DMS79 treated with DMSO at 0.1 percent for 48 hours (cell line): ENCODE results near the gene NCR3LG1.

Experiments
- DNase-seq: peaks from one replicate; lab custom pipeline; 2025; lab: John Stamatoyannopoulos, UW

NCR3LG1 gene

DNA sequence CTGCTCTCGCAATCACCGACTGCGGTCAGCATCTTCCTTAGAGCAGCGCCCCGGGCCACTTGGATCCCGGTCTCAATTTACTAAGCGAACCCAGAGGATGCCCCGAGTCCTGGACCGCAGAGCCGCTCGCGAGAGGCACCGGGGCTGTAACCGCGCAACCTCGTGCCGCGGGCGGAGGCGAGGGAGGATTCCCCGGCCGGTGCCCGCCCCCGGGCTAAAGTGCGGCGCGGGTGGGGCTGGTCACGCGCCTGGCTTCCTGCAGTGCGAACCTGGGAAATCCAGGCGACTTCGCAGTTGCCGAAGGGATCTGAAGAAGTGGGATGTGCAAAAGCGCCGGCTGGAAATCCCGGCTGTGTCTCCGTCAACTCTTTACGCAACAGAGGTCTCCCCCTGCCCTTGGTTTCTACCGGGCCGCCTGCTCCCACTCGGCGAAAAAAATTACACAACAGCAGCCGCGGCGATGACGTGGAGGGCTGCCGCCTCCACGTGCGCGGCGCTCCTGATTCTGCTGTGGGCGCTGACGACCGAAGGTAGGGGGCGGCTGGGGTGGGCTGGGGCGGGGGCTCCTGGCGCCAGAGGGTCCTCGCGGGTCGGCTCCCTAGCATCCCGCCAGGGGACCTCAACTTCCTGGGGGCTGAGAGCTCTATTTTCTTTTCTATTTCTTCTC is at the start of gene NCR3LG1:
TSS of gene NCR3LG1 (plus strand) at position 291 of the 667 bp plus-strand sequence. CDS start at position 461, 170 bp downstream.
- peak; percentile 63 for DNase-seq

DNA sequence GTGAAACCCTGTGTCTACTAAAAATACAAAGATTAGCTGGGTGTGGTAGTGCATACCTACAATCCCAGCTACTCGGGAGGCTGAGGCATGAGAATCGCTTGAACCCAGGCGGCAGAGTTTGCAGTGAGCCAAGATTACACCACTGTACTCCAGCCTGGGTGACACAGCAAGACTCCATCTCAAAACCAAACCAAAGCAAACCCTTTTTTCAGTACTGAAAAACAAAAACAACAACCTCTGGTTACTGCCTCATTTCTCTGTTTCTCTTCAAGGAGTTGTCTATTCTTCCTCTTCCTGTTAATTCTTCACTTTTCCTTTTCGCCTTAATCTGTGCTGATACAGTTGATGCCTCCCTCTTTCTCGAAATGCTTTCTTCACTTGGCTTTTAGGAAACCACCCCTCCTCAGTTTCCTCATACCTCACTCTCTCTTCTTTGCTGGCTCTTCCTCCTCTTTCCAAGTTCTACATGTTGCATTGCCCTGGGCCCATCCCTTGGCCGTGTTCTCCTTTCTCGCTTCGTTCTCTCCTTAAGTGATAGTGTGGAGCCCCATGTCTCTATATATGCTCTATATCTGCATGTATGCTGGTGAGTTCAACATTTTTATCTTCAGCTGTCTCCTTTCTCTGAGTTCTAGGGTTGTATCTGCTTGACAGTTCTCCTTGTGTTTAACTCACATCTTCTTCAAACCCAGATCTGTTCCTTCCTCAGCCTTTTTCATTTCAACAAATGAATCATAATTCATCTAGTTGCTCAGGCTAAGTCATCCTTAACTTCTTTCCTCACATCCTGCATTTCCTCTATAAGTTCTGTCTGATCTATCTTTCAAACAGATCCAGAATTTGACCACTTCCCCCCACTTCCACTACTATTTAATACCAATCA is 38.0 kb upstream of the NCR3LG1 start:
- no peak for DNase-seq

GRCh38 chr11:17314232-17314547 is 37.4 kb upstream of the NCR3LG1 start:
- DNase-seq: peak; percentile 58

- no peak for DNase-seq
Observed at GRCh38 chr11:17314904-17315426, 36.6 kb upstream of the NCR3LG1 start.

DNA sequence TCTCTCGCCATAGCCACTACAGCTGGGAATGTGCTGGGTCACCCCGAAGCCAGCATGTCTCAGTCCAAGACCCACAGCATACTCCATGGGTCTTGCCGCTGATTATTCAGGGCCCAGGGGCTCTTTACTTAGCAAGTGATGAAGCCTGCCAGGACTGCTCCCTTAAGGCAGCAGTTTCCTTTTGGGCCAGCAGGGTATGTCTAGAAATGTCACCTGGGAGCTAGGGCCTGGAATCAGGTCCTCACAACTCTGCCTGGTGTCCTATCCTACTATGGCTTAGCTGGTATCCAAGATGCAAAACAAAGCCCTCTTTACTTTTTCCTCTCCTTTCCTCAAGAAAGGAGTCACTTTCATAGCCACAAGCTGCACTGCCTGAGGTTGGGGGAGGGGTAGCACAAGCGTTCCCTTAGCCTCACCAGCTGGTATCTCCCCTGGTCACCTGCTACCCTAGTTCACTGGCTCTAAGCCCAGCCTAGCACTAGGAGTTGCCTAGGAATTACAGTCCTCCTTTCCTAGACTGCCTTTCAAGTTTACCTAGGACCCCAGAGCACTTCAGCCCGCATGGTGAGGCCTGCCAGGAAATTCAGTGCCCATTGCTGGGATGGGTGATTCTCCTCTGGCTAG is 22.6 kb upstream of the NCR3LG1 start:
- DNase-seq: peak; percentile 71

GRCh38 chr11:17331669-17332068 is 19.9 kb upstream of the NCR3LG1 start:
- no peak for DNase-seq

DNA sequence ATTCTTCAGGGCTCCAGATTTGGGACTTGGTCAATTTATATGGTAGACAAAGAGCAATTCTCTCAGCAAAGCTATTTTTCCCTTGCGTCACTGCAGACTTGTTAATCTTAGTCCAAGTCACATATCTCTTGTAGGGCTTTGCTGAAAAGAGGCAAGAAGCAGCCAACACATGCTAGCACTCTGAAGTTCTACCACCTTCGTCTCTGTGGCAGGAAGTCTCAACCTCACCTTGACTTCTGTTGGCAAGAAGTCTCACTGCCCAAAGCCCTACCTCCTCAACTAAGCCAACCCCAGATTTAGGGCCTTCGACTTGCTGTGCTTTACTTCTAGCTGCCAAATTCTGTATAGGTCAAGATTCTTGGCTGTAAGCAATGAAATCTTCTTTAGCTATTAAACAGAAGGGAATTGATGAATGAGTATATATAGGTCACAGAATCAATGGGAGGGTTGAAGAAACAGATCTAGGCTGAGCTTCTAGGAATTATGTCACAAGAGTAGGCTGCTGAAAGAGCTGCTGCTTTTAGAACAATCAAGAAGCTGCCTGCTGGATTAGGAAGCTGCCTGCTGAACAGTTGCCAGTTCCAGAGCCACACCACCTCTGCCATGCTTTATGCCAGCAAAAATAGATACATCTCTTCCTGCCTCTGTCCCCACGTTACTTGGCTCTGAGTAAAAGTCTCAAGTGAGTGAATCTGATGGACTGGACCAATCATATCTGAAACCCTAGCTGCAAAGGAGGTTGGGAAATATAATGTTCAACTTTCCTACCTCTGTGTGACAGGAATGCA is 17.6 kb upstream of the NCR3LG1 start:
- no peak for DNase-seq

DNA sequence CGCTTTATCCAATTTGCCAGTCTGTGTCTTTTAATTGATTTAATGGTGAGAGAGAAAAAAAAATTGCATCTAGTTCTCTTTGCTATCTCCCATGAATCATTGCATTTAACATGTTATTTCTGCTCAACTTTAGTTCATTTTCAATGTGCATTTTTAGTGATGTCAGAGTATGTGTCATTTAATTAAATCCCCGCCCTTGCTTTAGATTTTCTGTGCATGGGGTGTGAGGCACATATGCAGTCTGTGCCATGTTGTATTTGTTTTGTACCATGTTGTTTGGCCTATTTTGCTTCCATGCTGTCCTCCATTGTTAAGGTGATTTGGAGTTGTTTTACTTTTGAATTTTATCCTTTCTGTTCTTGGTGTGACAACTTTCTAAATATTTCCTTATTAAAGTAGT is 8.3 kb upstream of the NCR3LG1 start:
- no peak for DNase-seq

DNA sequence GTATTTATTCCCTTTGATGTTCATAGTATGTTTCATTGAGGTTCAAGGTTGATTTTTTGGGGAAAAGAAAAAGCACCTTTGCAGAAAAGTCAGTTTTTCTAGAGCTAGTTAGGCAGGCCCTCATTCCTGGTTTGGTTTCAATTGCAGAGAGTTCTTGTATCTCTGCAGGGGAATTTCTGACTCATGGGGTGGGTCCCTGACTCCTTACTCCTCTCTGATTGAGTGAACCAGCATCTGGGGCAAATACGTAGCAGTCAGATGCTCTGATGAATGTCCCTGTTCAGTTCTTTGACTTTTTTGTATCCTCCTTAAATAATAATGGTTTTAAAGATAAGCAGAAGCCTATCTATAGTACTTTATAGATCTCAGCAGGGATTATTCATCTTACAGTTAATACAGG is 7.7 kb upstream of the NCR3LG1 start:
- DNase-seq: no peak

- no peak for DNase-seq
Observed at GRCh38 chr11:17347676-17348075, 3.9 kb upstream of the NCR3LG1 start.

GRCh38 chr11:17350455-17351171 is 987 bp upstream of the NCR3LG1 start:
- DNase-seq: no peak

GRCh38 chr11:17351172-17351509 is 459 bp upstream of the NCR3LG1 start:
- no peak for DNase-seq

DNA sequence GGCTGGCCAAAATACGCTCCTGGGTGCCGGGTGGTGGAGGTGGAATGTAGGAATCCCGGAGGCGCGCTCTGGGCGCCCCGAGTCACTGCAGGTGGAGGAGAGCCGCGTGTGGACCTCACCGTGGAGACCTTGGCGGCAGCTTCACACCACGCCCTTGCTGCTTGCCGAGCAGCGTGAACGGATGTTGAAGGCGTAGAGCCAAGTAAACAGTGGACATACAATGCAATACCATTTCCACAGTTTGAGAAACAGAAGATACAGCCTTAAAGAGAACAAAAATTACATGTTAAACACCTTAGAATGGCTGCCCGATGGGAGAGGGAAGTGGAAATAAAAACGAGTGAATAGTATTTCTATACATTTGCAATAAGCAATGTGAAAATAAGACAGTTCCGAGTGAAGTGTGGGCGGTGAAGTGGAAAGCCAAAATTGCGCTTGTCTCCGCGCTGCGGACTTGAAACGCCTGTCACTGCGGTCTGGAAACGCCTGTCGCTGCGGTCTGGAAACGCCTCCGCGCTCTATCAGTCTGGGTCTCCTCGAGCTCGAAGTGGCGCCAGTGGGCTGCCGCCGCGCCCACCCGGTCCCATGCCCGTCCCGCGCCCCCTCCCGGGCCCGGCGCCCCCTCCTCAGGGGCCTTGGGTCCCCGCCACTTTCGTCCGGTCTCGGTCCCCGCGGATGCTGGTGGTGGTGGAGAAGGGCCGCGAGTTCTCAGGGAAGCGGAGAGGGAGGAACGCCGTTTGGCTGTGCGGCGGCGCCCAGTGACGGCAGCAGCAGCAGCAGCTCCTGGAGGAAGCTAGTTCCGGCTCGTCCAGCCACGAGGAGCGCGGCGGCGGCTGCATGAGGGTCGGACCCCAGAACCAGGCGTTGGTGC is 1.6 kb downstream of the NCR3LG1 start:
- peak; percentile 63 for DNase-seq

DNA sequence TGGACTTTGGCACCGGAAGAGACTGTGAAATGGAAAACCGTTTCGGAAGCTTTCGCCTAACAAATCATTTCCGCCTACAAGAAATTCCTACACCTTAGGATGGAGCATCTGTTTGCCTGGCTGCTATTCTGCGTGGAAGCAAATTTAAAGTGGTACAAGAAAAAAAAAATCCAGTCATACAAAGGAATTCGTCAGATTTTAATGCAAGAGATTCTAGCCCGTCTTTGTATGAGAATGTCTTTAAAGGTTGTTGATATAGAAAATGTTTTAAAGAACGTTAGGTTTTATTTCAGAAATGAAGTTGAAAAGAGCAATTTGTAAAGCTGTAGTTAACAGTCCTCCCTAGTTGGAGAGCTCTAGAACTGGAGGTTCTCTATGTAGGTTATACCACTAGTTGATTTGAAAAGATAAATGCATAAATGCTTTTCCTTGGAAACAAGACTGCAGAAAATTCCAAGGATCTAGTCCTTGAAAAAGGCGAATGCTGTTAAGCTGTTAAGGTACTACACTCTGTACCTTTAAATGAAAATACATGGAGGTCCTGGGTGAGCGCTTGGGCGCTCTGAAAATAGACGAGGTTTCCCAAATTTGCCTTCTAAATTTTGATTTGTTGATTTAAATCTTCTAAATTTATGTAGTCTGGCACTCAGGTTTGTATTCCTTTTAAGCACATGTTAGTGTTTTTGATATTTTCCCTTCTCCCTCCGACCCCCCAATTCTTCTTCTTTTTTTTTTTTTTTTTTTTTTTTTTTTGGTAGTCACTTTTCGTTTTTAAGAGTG is 2.4 kb downstream of the NCR3LG1 start:
- DNase-seq: peak; percentile 45

DNA sequence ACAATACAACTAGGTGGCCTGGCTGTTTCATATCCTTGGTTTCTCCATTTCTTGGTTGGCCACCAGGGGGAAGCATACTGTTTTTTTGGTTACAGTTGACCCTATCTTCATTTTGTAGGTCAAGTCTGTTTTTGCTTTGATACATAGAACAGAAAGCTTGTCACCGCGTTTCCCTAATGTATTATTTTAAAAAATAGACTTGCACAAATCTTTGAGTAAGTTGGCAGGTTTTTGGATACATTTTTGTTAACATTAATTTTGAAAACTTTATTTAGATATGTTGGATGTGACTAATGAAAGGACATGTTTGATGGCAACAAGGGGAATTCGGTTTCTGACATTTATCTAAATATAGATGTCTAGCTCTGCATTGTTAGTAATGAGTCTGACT is 3.0 kb downstream of the NCR3LG1 start:
- DNase-seq: peak; percentile 58

- no peak for DNase-seq
Observed at GRCh38 chr11:17366495-17366894, 14.9 kb downstream of the NCR3LG1 start.

DNA sequence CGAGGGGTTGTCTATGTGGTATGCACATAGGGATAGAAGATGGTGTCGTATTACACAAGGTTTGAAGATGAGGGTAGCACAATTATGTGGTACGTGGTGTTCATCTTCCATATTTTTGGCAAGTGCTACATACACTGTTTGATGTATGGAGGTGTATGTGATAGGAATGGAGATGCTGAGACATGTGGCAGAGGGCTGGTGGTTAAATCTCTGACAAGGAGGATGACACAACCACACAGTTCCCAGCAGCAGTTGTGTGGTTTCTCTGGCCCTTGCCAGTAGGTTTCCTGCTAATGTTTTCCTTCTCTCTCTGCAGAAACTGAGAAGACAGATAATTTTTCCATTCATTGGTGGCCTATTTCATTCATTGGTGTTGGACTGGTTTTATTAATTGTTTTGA is 17.0 kb downstream of the NCR3LG1 start:
- DNase-seq: no peak

- no peak for DNase-seq
Observed at GRCh38 chr11:17369094-17369493, 17.5 kb downstream of the NCR3LG1 start.

GRCh38 chr11:17369684-17370243 is 18.2 kb downstream of the NCR3LG1 start:
- DNase-seq: no peak
